Ishikawa (cell line): ENCODE measurements around the gene OR10A2.

ENCODE experiments used
- CEBPB ChIP-seq: IDR thresholded peaks from 2 replicates; pipeline ENCODE4 v1.6.1; 2012
- EGR1 ChIP-seq: IDR thresholded peaks from 2 replicates; pipeline ENCODE4 v1.6.1; 2012
- EP300 ChIP-seq: IDR thresholded peaks from 2 replicates; pipeline ENCODE4 v1.6.1; 2012; ENCODE audit warnings: borderline replicate concordance
- TCF12 ChIP-seq: IDR thresholded peaks from 2 replicates; pipeline ENCODE4 v1.6.1; 2012; ENCODE audit warnings: low read depth
- ZBTB7A ChIP-seq: IDR thresholded peaks from 2 replicates; pipeline ENCODE4 v1.6.1; 2012; ENCODE audit warnings: low read depth
- TF ChIP-seq, protein P1 (sequence below): IDR thresholded peaks from 2 replicates; pipeline ENCODE4 v1.6.1; 2012

DNA sequence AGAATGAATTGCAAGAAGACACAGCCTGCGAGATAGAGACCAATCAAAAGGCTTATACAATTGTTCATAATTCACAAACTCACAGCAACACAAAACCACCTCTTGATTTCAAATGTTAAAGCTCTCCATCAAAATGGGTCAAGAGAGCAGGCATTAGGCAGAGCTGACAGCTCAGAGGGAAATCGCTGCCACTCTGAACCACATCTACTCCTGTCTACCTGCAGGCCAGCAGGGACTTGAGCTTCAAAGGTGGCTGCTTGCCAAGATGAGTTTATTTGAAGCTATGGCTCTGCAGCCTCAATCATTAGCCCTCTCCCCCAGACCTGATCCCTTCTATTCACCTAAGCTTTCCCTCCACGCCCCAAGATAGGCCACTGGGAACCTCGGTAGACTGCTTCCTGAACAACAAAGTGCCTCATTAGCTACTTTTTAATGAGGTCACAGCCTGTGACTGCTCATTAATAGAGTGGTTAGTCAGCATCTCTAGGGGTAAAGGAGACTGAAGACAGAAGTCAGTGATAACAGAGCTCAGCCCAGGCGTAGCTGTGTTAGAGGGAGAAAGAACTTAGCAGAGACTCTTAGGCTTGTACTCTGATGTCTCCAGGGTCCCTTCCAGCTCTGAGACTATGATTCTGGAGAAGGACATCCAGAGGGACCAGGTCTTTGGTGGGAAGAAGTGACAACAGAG lies 38.6 kb upstream of the OR10A2 start:
- TF ChIP-seq EGR1 = no peak
- TF ChIP-seq, protein P1, sequence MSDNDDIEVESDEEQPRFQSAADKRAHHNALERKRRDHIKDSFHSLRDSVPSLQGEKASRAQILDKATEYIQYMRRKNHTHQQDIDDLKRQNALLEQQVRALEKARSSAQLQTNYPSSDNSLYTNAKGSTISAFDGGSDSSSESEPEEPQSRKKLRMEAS = no peak
- TF ChIP-seq EP300 = no peak
- TF ChIP-seq CEBPB = no peak
- TF ChIP-seq ZBTB7A = no peak
- no peak for TF ChIP-seq TCF12
